ENCODE data around the gene MFAP2. TPM values are rescaled to one million over a fixed set of nuclear protein-coding genes. Genes with fewer than 3 reads are reported as not detected.

MFAP2 gene
- total and polyA plus RNA-seq, 2 experiments from 2014 or later = 129 to 255 TPM

DNA sequence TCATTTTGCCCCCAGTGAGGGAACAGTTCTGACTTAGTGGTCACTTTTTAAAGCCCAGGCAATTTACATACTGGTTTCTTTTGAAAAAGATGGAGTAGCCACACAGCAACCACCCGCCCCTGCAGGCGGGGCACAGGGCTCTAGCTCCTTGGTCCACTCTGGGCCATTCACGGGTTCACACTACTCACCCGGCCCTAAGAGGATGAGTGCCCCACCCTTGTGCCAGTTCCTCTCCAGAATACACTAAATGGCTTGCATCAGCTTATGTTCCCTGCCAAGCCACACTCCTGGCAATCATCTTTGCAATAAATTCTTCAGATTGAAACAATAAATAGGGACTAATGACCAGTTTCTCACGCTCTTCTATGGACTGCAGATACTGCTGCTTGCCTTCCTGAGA, 47.0 kb upstream of the MFAP2 start:
- TF ChIP-seq JUNB (IDR thresholded peaks at IDR 0.05; ENCODE audit: unreplicated experiment) (no peak), NANOG (IDR thresholded peaks at IDR 0.05; ENCODE audit: borderline replicate concordance) (no peak), ZNF114 (CRISPR knock-in tag; IDR thresholded peaks at IDR 0.05) (no peak), ZNF331 (CRISPR knock-in tag; IDR thresholded peaks at IDR 0.05; ENCODE audit: low read depth) (no peak), EZH2phosphoT487 (IDR thresholded peaks at IDR 0.05; ENCODE audit: unreplicated experiment) (no peak), POLR2AphosphoS5 (IDR thresholded peaks at IDR 0.05; ENCODE audit: low read depth) (no peak), EZH2 (IDR thresholded peaks at IDR 0.05; ENCODE audit: low read depth, unreplicated experiment) (no peak), STAT1 (IDR thresholded peaks at IDR 0.05; ENCODE audit: unreplicated experiment) (no peak), CREB1 (CRISPR knock-in tag; IDR thresholded peaks at IDR 0.05; ENCODE audit: low read depth) (no peak)
- TF ChIP-seq, protein P1, sequence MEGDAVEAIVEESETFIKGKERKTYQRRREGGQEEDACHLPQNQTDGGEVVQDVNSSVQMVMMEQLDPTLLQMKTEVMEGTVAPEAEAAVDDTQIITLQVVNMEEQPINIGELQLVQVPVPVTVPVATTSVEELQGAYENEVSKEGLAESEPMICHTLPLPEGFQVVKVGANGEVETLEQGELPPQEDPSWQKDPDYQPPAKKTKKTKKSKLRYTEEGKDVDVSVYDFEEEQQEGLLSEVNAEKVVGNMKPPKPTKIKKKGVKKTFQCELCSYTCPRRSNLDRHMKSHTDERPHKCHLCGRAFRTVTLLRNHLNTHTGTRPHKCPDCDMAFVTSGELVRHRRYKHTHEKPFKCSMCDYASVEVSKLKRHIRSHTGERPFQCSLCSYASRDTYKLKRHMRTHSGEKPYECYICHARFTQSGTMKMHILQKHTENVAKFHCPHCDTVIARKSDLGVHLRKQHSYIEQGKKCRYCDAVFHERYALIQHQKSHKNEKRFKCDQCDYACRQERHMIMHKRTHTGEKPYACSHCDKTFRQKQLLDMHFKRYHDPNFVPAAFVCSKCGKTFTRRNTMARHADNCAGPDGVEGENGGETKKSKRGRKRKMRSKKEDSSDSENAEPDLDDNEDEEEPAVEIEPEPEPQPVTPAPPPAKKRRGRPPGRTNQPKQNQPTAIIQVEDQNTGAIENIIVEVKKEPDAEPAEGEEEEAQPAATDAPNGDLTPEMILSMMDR (conservative IDR thresholded peaks at IDR 0.05; ENCODE audit: low read depth in 2 of 2) = no peak
- TF ChIP-seq, protein P2, sequence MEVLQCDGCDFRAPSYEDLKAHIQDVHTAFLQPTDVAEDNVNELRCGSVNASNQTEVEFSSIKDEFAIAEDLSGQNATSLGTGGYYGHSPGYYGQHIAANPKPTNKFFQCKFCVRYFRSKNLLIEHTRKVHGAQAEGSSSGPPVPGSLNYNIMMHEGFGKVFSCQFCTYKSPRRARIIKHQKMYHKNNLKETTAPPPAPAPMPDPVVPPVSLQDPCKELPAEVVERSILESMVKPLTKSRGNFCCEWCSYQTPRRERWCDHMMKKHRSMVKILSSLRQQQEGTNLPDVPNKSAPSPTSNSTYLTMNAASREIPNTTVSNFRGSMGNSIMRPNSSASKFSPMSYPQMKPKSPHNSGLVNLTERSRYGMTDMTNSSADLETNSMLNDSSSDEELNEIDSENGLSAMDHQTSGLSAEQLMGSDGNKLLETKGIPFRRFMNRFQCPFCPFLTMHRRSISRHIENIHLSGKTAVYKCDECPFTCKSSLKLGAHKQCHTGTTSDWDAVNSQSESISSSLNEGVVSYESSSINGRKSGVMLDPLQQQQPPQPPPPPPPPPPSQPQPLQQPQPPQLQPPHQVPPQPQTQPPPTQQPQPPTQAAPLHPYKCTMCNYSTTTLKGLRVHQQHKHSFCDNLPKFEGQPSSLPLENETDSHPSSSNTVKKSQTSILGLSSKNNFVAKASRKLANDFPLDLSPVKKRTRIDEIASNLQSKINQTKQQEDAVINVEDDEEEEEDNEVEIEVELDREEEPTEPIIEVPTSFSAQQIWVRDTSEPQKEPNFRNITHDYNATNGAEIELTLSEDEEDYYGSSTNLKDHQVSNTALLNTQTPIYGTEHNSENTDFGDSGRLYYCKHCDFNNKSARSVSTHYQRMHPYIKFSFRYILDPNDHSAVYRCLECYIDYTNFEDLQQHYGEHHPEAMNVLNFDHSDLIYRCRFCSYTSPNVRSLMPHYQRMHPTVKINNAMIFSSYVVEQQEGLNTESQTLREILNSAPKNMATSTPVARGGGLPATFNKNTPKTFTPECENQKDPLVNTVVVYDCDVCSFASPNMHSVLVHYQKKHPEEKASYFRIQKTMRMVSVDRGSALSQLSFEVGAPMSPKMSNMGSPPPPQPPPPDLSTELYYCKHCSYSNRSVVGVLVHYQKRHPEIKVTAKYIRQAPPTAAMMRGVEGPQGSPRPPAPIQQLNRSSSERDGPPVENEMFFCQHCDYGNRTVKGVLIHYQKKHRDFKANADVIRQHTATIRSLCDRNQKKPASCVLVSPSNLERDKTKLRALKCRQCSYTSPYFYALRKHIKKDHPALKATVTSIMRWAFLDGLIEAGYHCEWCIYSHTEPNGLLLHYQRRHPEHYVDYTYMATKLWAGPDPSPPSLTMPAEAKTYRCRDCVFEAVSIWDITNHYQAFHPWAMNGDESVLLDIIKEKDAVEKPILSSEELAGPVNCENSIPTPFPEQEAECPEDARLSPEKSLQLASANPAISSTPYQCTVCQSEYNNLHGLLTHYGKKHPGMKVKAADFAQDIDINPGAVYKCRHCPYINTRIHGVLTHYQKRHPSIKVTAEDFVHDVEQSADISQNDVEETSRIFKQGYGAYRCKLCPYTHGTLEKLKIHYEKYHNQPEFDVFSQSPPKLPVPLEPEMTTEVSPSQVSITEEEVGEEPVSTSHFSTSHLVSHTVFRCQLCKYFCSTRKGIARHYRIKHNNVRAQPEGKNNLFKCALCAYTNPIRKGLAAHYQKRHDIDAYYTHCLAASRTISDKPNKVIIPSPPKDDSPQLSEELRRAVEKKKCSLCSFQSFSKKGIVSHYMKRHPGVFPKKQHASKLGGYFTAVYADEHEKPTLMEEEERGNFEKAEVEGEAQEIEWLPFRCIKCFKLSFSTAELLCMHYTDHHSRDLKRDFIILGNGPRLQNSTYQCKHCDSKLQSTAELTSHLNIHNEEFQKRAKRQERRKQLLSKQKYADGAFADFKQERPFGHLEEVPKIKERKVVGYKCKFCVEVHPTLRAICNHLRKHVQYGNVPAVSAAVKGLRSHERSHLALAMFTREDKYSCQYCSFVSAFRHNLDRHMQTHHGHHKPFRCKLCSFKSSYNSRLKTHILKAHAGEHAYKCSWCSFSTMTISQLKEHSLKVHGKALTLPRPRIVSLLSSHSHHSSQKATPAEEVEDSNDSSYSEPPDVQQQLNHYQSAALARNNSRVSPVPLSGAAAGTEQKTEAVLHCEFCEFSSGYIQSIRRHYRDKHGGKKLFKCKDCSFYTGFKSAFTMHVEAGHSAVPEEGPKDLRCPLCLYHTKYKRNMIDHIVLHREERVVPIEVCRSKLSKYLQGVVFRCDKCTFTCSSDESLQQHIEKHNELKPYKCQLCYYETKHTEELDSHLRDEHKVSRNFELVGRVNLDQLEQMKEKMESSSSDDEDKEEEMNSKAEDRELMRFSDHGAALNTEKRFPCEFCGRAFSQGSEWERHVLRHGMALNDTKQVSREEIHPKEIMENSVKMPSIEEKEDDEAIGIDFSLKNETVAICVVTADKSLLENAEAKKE (CRISPR knock-in tag; IDR thresholded peaks at IDR 0.05) = no peak
- TF ChIP-seq, protein P3, sequence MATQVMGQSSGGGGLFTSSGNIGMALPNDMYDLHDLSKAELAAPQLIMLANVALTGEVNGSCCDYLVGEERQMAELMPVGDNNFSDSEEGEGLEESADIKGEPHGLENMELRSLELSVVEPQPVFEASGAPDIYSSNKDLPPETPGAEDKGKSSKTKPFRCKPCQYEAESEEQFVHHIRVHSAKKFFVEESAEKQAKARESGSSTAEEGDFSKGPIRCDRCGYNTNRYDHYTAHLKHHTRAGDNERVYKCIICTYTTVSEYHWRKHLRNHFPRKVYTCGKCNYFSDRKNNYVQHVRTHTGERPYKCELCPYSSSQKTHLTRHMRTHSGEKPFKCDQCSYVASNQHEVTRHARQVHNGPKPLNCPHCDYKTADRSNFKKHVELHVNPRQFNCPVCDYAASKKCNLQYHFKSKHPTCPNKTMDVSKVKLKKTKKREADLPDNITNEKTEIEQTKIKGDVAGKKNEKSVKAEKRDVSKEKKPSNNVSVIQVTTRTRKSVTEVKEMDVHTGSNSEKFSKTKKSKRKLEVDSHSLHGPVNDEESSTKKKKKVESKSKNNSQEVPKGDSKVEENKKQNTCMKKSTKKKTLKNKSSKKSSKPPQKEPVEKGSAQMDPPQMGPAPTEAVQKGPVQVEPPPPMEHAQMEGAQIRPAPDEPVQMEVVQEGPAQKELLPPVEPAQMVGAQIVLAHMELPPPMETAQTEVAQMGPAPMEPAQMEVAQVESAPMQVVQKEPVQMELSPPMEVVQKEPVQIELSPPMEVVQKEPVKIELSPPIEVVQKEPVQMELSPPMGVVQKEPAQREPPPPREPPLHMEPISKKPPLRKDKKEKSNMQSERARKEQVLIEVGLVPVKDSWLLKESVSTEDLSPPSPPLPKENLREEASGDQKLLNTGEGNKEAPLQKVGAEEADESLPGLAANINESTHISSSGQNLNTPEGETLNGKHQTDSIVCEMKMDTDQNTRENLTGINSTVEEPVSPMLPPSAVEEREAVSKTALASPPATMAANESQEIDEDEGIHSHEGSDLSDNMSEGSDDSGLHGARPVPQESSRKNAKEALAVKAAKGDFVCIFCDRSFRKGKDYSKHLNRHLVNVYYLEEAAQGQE (IDR thresholded peaks at IDR 0.05; ENCODE audit: unreplicated experiment) = no peak
- TF ChIP-seq, protein P4, sequence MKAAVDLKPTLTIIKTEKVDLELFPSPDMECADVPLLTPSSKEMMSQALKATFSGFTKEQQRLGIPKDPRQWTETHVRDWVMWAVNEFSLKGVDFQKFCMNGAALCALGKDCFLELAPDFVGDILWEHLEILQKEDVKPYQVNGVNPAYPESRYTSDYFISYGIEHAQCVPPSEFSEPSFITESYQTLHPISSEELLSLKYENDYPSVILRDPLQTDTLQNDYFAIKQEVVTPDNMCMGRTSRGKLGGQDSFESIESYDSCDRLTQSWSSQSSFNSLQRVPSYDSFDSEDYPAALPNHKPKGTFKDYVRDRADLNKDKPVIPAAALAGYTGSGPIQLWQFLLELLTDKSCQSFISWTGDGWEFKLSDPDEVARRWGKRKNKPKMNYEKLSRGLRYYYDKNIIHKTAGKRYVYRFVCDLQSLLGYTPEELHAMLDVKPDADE (IDR thresholded peaks at IDR 0.05) = no peak
- Histone ChIP-seq H4K20me1 (replicated peaks; ENCODE audit: insufficient read depth) (peaks cover 2% of the 10 kb centered on the region), H3K4me2 (no peak overlapping the region), H2AFZ (no peak overlapping the region), H3K27me3 (ENCODE audit: insufficient read depth) (no peaks in the 10 kb centered on the region), H3K36me3 (ENCODE audit: insufficient read depth) (peaks cover 45% of the 10 kb centered on the region), H3K4me1 (ENCODE audit: insufficient read depth) (no peaks in the 10 kb centered on the region), H3K4me3 (no peak overlapping the region), H3K79me2 (replicated peaks; ENCODE audit: insufficient read depth) (no peaks in the 10 kb centered on the region), H3F3A (replicated peaks; ENCODE audit: low read depth) (peaks cover 12% of the 10 kb centered on the region; the same call in 1 of the 2 replicates), H3K27ac (ENCODE audit: low read depth) (no peak overlapping the region), H3K9me2 (ENCODE audit: insufficient read depth) (no peaks in the 10 kb centered on the region)
- DNase-seq (ENCODE audit: low spot score) = no peak
- Mint-ChIP-seq H3K9me3 (no peaks in the 10 kb centered on the region), H3K36me3 (ENCODE audit: low read depth) (peaks cover 50% of the 10 kb centered on the region), H3K27me3 (ENCODE audit: insufficient read depth, low read depth, poor library complexity) (no peaks in the 10 kb centered on the region), H3K4me1 (no peaks in the 10 kb centered on the region), H3K27ac (no peak overlapping the region), H3K4me3 (no peak overlapping the region)
- ATAC-seq = no peak
